ENCODE results near the gene CRADD. TPM values are rescaled to one million over a fixed set of nuclear protein-coding genes. Genes with fewer than 3 reads are reported as not detected.

Gene CRADD
- total RNA-seq, 5 donors from 2014 or later (not counting 1 experiment from before 2014, with no cell fraction given) = 11.2 to 19.3 (median 12.3) TPM

DNA sequence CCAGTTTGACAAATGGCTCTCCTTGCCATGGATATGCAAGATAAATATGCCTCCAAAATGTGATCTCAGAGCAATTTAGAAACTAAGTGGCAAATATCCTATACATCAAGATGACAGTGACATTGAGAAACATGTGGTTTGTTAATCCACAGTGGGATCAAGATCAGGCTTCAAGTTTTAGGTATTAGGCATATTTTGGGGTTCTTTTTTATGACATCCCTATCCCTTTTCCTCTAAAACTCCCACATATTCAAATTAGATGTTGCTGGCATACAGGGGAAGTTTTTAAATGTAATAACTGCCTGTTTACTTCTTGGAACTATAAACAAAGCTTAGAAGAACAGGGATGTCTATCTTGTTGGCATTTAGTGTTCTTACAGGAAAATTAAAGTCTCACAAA, 179.4 kb downstream of the CRADD start:
- H3K4me1 Mint-ChIP-seq = peaks cover 0 to 18% (median under 1%) of the 10 kb centered on the region in 3 donors
- H3K4me3 ChIP-seq (ENCODE audit: control insufficient read depth in 1 of 2, extremely low read depth in 1 of 2, low read length in 1 of 2) = no peak overlapping the region
- DNase-seq = no peak
- H3K27ac Mint-ChIP-seq = no peak overlapping the region
- no peak overlapping the region for H3K4me3 Mint-ChIP-seq
- H3K9me3 ChIP-seq = no peaks in the 10 kb centered on the region
- CTCF ChIA-PET = no interaction called here
- peaks cover 0 to 5% of the 10 kb centered on the region in 2 experiments for H3K4me1 ChIP-seq (ENCODE audit: control insufficient read depth in 1 of 2, extremely low read depth in 1 of 2, insufficient read depth in 2 of 2, low read length in 2 of 2)
- H3K9me3 Mint-ChIP-seq = no peaks in the 10 kb centered on the region
- peaks cover 0 to 3% of the 10 kb centered on the region in 2 donors for H3K36me3 ChIP-seq (ENCODE audit: control insufficient read depth in 2 of 2, extremely low read depth in 1 of 2, insufficient read depth in 1 of 2, low read length in 1 of 2)
- no peak overlapping the region for H3K27ac ChIP-seq (ENCODE audit: low read length)
- ATAC-seq (replicated peaks in 1 of 4) = no peak
- no peaks in the 10 kb centered on the region for H3K27me3 Mint-ChIP-seq
- POLR2A ChIA-PET = no interaction called here
- H3K36me3 Mint-ChIP-seq = peaks cover 38% of the 10 kb centered on the region
- no peaks in the 10 kb centered on the region for H3K27me3 ChIP-seq (replicated peaks in 1 of 2; ENCODE audit: control insufficient read depth in 2 of 2, extremely low read depth in 1 of 2, insufficient read depth in 2 of 2, low read length in 1 of 2)

- Mint-ChIP-seq H3K4me3 (no peak overlapping the region), H3K9me3 (no peaks in the 10 kb centered on the region), H3K4me1 (peaks cover 0 to 13% (median 0%) of the 10 kb centered on the region in 3 donors), H3K36me3 (peaks cover 38% of the 10 kb centered on the region), H3K27ac (no peak overlapping the region), H3K27me3 (no peaks in the 10 kb centered on the region)
- Histone ChIP-seq H3K27ac (ENCODE audit: low read length) (no peak overlapping the region), H3K4me3 (ENCODE audit: control insufficient read depth in 1 of 2, extremely low read depth in 1 of 2, low read length in 1 of 2) (no peak overlapping the region), H3K36me3 (ENCODE audit: control insufficient read depth in 2 of 2, extremely low read depth in 1 of 2, insufficient read depth in 1 of 2, low read length in 1 of 2) (peaks cover 0 to 3% of the 10 kb centered on the region in 2 donors), H3K9me3 (no peaks in the 10 kb centered on the region), H3K4me1 (ENCODE audit: control insufficient read depth in 1 of 2, extremely low read depth in 1 of 2, insufficient read depth in 2 of 2, low read length in 2 of 2) (peaks cover 0 to 5% of the 10 kb centered on the region in 2 experiments), H3K27me3 (replicated peaks in 1 of 2; ENCODE audit: control insufficient read depth in 2 of 2, extremely low read depth in 1 of 2, insufficient read depth in 2 of 2, low read length in 1 of 2) (no peaks in the 10 kb centered on the region)
- DNase-seq (no peak), ATAC-seq (replicated peaks in 1 of 4) (no peak)
- CTCF ChIA-PET = no interaction called here
- WGBS (ENCODE audit: insufficient coverage) = 96% methylated on average over 3 of the region's 5 CpGs
- POLR2A ChIA-PET = interaction anchor here in 1 of 2 donors (0.7 kb wide), 1 partner anchor 39 kb away, joined by 5 read pairs; no protein-coding TSS in a partner anchor
Observed at GRCh38 chr12:93857279-93857938, 180.2 kb downstream of the CRADD start.

DNA sequence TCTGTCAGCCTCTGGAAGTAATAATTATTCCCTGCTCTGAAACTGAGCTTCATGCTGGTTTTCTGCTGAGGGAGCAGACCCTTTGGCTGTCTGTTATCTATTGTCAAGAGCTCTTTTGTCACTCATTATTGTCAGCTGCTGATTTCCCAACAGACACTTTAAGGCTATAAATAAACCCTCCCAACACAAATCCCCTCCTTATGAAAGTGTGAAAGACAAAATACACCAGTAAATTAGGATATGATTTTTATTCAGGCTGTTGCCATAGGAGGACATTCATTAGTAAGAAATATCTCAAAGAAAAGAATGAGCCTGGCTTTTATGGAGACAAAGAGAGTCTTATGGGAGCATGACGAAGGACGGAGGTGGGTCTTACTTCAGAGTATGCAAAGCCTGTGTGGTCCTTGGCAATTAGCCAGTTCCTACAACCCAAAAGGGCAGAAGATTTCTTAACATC, 180.8 kb downstream of the CRADD start:
- peaks cover 0 to 5% of the 10 kb centered on the region in 2 experiments for H3K4me1 ChIP-seq (ENCODE audit: control insufficient read depth in 1 of 2, extremely low read depth in 1 of 2, insufficient read depth in 2 of 2, low read length in 2 of 2)
- ChIA-PET CTCF (no interaction called here), POLR2A (interaction anchor here in 1 of 2 donors (0.5 kb wide), 1 partner anchor 15 kb away, joined by 3 read pairs; no protein-coding TSS in a partner anchor)
- Mint-ChIP-seq H3K36me3 (peaks cover 40% of the 10 kb centered on the region), H3K9me3 (no peaks in the 10 kb centered on the region), H3K27me3 (no peaks in the 10 kb centered on the region), H3K4me1 (peaks cover 0 to 11% (median 0%) of the 10 kb centered on the region in 3 donors), H3K4me3 (no peak overlapping the region), H3K27ac (no peak overlapping the region)
- H3K36me3 ChIP-seq (ENCODE audit: control insufficient read depth in 2 of 2, extremely low read depth in 1 of 2, insufficient read depth in 1 of 2, low read length in 1 of 2) = peaks cover 0 to 3% of the 10 kb centered on the region in 2 donors
- no CpG with 5 or more reads among the region's 2 CpGs for WGBS (ENCODE audit: insufficient coverage)
- no peak for ATAC-seq (replicated peaks in 1 of 4)
- H3K27me3 ChIP-seq (replicated peaks in 1 of 2; ENCODE audit: control insufficient read depth in 2 of 2, extremely low read depth in 1 of 2, insufficient read depth in 2 of 2, low read length in 1 of 2) = no peaks in the 10 kb centered on the region
- H3K27ac ChIP-seq (ENCODE audit: low read length) = no peak overlapping the region
- no peak overlapping the region for H3K4me3 ChIP-seq (ENCODE audit: control insufficient read depth in 1 of 2, extremely low read depth in 1 of 2, low read length in 1 of 2)
- no peaks in the 10 kb centered on the region for H3K9me3 ChIP-seq
- no peak for DNase-seq

DNA sequence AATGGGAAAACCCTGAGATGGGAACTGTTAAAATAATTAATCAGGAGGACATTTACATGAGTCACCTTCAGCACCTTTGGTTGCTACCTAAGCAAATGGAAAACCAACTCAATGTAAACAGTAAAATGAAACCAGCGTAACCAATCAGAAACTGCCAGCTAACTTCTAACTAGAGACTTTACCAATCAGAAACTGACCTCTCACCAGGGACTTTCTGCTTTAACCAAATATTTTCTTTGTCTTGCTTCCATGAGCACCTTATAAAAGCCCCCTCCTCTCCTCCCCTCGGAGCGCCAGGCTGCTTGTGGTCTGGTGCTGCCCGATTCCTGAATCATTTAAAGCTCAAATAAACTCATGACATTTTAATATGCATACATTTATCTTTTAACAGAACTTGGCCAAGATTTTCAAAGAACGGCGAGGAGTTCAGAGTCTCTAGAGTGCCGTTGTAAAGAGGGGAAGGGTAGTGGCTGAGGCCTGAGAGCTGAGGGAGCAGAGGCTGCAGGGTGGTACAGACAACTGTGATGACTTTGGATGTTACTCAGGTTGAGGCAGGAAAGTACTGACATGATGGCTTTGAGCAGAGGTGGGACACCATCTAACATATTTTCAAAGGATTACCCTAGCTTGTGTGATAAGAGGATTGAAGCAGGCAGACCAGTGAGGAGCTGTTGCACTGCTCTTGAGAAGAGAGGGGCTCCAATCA, 183.6 kb downstream of the CRADD start:
- ATAC-seq (replicated peaks in 1 of 4) (no peak), DNase-seq (no peak)
- Mint-ChIP-seq H3K4me1 (no peaks in the 10 kb centered on the region), H3K27ac (no peak overlapping the region), H3K9me3 (peaks cover 0 to 14% (median 8%) of the 10 kb centered on the region in 3 donors), H3K27me3 (no peaks in the 10 kb centered on the region), H3K36me3 (peaks cover 35% of the 10 kb centered on the region), H3K4me3 (no peak overlapping the region)
- POLR2A ChIA-PET = no interaction called here
- CTCF ChIA-PET = interaction anchor here in 1 of 2 donors (0.7 to 1.5 kb wide), 2 partner anchors 10 to 259 kb away, joined by 3 to 4 read pairs; no protein-coding TSS in a partner anchor
- no peak overlapping the region for H3K4me3 ChIP-seq (ENCODE audit: control insufficient read depth in 1 of 2, extremely low read depth in 1 of 2, low read length in 1 of 2)
- no peaks in the 10 kb centered on the region for H3K4me1 ChIP-seq (ENCODE audit: control insufficient read depth in 1 of 2, extremely low read depth in 1 of 2, insufficient read depth in 2 of 2, low read length in 2 of 2)
- H3K27ac ChIP-seq (ENCODE audit: low read length) = no peak overlapping the region
- H3K36me3 ChIP-seq (ENCODE audit: control insufficient read depth in 2 of 2, extremely low read depth in 1 of 2, insufficient read depth in 1 of 2, low read length in 1 of 2) = no peaks in the 10 kb centered on the region
- H3K9me3 ChIP-seq = no peaks in the 10 kb centered on the region
- 81% methylated on average over 5 of the region's 7 CpGs for WGBS (ENCODE audit: insufficient coverage)
- no peaks in the 10 kb centered on the region for H3K27me3 ChIP-seq (replicated peaks in 1 of 2; ENCODE audit: control insufficient read depth in 2 of 2, extremely low read depth in 1 of 2, insufficient read depth in 2 of 2, low read length in 1 of 2)

GRCh38 chr12:93862424-93862823, 185.2 kb downstream of the CRADD start:
- H3K27ac ChIP-seq (ENCODE audit: low read length) = no peak overlapping the region
- Mint-ChIP-seq H3K9me3 (peaks cover 5 to 28% (median 22%) of the 10 kb centered on the region in 3 donors), H3K27me3 (no peaks in the 10 kb centered on the region), H3K36me3 (peaks cover 44% of the 10 kb centered on the region), H3K27ac (no peak overlapping the region), H3K4me1 (no peaks in the 10 kb centered on the region), H3K4me3 (no peak overlapping the region)
- no peaks in the 10 kb centered on the region for H3K27me3 ChIP-seq (replicated peaks in 1 of 2; ENCODE audit: control insufficient read depth in 2 of 2, extremely low read depth in 1 of 2, insufficient read depth in 2 of 2, low read length in 1 of 2)
- no peak for ATAC-seq (replicated peaks in 1 of 4)
- ChIA-PET CTCF (no interaction called here), POLR2A (no interaction called here)
- H3K4me3 ChIP-seq (ENCODE audit: control insufficient read depth in 1 of 2, extremely low read depth in 1 of 2, low read length in 1 of 2) = no peak overlapping the region
- no peak for DNase-seq
- no peaks in the 10 kb centered on the region for H3K4me1 ChIP-seq (ENCODE audit: control insufficient read depth in 1 of 2, extremely low read depth in 1 of 2, insufficient read depth in 2 of 2, low read length in 2 of 2)
- no peaks in the 10 kb centered on the region for H3K36me3 ChIP-seq (ENCODE audit: control insufficient read depth in 2 of 2, extremely low read depth in 1 of 2, insufficient read depth in 1 of 2, low read length in 1 of 2)
- WGBS (ENCODE audit: insufficient coverage) = 100% methylated on average over 1 of the region's 1 CpG
- H3K9me3 ChIP-seq = peaks cover 5% of the 10 kb centered on the region

DNA sequence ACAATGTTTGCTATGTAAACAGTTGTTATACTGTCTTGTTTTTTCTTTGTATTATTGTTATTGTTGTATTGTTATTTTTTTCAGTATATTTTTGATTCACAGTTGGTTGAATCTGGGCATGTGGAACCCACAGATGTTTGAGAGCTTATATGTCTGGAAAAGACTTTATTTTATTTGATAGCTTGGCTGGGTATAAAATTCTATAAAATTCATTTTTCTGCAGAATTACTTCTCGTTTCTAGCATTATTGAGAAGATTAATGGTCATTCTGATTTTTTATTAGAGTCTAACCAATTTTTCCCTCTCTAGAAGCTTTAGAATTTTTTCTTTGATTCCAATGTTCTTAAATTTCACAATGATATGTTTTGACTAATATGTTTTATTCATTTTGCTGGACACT, 188.6 kb downstream of the CRADD start:
- Histone ChIP-seq H3K4me1 (ENCODE audit: control insufficient read depth in 1 of 2, extremely low read depth in 1 of 2, insufficient read depth in 2 of 2, low read length in 2 of 2) (no peaks in the 10 kb centered on the region), H3K36me3 (ENCODE audit: control insufficient read depth in 2 of 2, extremely low read depth in 1 of 2, insufficient read depth in 1 of 2, low read length in 1 of 2) (no peaks in the 10 kb centered on the region), H3K4me3 (ENCODE audit: control insufficient read depth in 1 of 2, extremely low read depth in 1 of 2, low read length in 1 of 2) (no peak overlapping the region), H3K9me3 (peaks cover 5% of the 10 kb centered on the region), H3K27me3 (replicated peaks in 1 of 2; ENCODE audit: control insufficient read depth in 2 of 2, extremely low read depth in 1 of 2, insufficient read depth in 2 of 2, low read length in 1 of 2) (peaks cover 0 to 4% of the 10 kb centered on the region in 2 experiments), H3K27ac (ENCODE audit: low read length) (no peak overlapping the region)
- Mint-ChIP-seq H3K4me3 (no peak overlapping the region), H3K36me3 (peaks cover 58% of the 10 kb centered on the region), H3K4me1 (no peaks in the 10 kb centered on the region), H3K27ac (no peak overlapping the region), H3K27me3 (no peaks in the 10 kb centered on the region), H3K9me3 (peaks cover 18 to 48% (median 40%) of the 10 kb centered on the region in 3 donors)
- no CpG with 5 or more reads among the region's 1 CpG for WGBS (ENCODE audit: insufficient coverage)
- ChIA-PET POLR2A (no interaction called here), CTCF (no interaction called here)
- ATAC-seq (replicated peaks in 1 of 4) (no peak), DNase-seq (no peak)

Data from T-cell (primary cell).